K562 (cell line): Measurements from ENCODE around the gene KRT28. TPM values are rescaled to one million over a fixed set of nuclear protein-coding genes. Genes with fewer than 3 reads are reported as not detected.

Experiments used
- ARID1B ChIP-seq: fragments of 450-650 bp; IDR thresholded peaks from 2 replicates; pipeline ENCODE4 v1.6.1; 2016; ENCODE audit warnings: antibody characterized with exemption, mild to moderate bottlenecking, inconsistent platforms
- ATF4 ChIP-seq: fragments of 450-650 bp; formaldehyde crosslinking; IDR thresholded peaks from 2 replicates; pipeline ENCODE4 v1.4.0; 2022; ENCODE audit warnings: mild to moderate bottlenecking, moderate library complexity
- BACH1 ChIP-seq: fragments of 200-800 bp; sonication (Bioruptor generic); IDR thresholded peaks from 2 replicates; pipeline ENCODE4 v1.6.1; 2016; ENCODE audit warnings: missing genetic modification characterization, missing compliant biosample characterization
- BCOR ChIP-seq: fragments of 450-650 bp; IDR thresholded peaks from 2 replicates; pipeline ENCODE4 v1.6.1; 2016
- CBFA2T3 ChIP-seq: fragments of 450-650 bp; IDR thresholded peaks from 2 replicates; pipeline ENCODE4 v1.6.1; 2017
- CBX3 ChIP-seq, 2 experiments: IDR thresholded peaks; 1 replicate in 1 of 2; 2 replicates in 1 of 2; pipeline ENCODE4 v1.6.1; 2012; ENCODE audit warnings: inconsistent platforms in 2 of 2, low read length in 2 of 2, borderline replicate concordance in 1 of 2, control low read depth in 1 of 2
- CHD2 ChIP-seq: IDR thresholded peaks from 2 replicates; pipeline ENCODE4 v1.6.1; 2011; ENCODE audit warnings: low read depth, low read length
- ELF1 ChIP-seq: fragments of 200-800 bp; sonication (Bioruptor generic); IDR thresholded peaks from 2 replicates; pipeline ENCODE4 v1.6.1; 2016; ENCODE audit warnings: missing genetic modification characterization, missing compliant biosample characterization
- ETS1 ChIP-seq: conservative IDR thresholded peaks from 2 replicates; pipeline ENCODE4 v1.6.1; 2011; ENCODE audit warnings: low read depth, mild to moderate bottlenecking, low read length; ENCODE audit not compliant: control insufficient read depth
- FIP1L1 ChIP-seq: fragments of 200-400 bp; formaldehyde crosslinking; IDR thresholded peaks from 2 replicates; pipeline ENCODE4 v1.6.1; 2018; ENCODE audit warnings: mild to moderate bottlenecking, low read depth, low read length; ENCODE audit not compliant: poor library complexity, severe bottlenecking
- FOXP1 ChIP-seq: sonication (generic); formaldehyde crosslinking; IDR thresholded peaks from 2 replicates; pipeline ENCODE4 v1.8.0; 2022; ENCODE audit warnings: mild to moderate bottlenecking, missing genetic modification reagents
- GABPB2 ChIP-seq: fragments of 250-450 bp; sonication (Bioruptor Pico); conservative IDR thresholded peaks from 2 replicates; pipeline ENCODE4 v1.5.1; 2021; ENCODE audit warnings: mild to moderate bottlenecking
- HMGXB4 ChIP-seq: sonication (generic); formaldehyde crosslinking; IDR thresholded peaks from 2 replicates; pipeline ENCODE4 v1.8.1; 2023; ENCODE audit warnings: mild to moderate bottlenecking, missing genetic modification reagents
- HNRNPUL1 ChIP-seq: fragments of 200-400 bp; formaldehyde crosslinking; IDR thresholded peaks from 2 replicates; pipeline ENCODE4 v1.6.1; 2017; ENCODE audit warnings: low read length
- KDM4B ChIP-seq, 2 experiments: fragments of 450-650 bp in 1 of 2; sonication (generic) in 1 of 2; IDR thresholded peaks; 2 replicates each; pipeline ENCODE4 v1.6.1; 2016 to 2017; ENCODE audit warnings: borderline replicate concordance in 2 of 2, antibody characterized with exemption in 1 of 2, low read depth in 1 of 2, mild to moderate bottlenecking in 1 of 2
- KLF13 ChIP-seq: fragments of 450-650 bp; IDR thresholded peaks from 2 replicates; pipeline ENCODE4 v1.6.1; 2016; ENCODE audit warnings: missing genetic modification characterization, low read depth, mild to moderate bottlenecking, missing compliant biosample characterization, moderate library complexity, borderline replicate concordance
- MCM2 ChIP-seq: fragments of 450-650 bp; IDR thresholded peaks from 2 replicates; pipeline ENCODE4 v1.6.1; 2017; ENCODE audit warnings: low read depth, mild to moderate bottlenecking
- MEF2D ChIP-seq: conservative IDR thresholded peaks from 2 replicates; pipeline ENCODE4 v1.6.1; 2016; ENCODE audit warnings: low read depth, missing genetic modification characterization, missing compliant biosample characterization
- NCOA2 ChIP-seq, 2 experiments: fragments of 450-650 bp; IDR thresholded peaks; 2 replicates each; pipeline ENCODE4 v1.6.1; 2018; ENCODE audit warnings: mild to moderate bottlenecking in 2 of 2, moderate library complexity in 1 of 2; ENCODE audit not compliant: partially characterized antibody in 2 of 2
- SIX5 ChIP-seq, 2 experiments: IDR thresholded peaks; 2 replicates each; pipeline ENCODE4 v1.6.1; 2011; ENCODE audit warnings: low read length in 2 of 2, borderline replicate concordance in 1 of 2, low read depth in 1 of 2, mild to moderate bottlenecking in 1 of 2, moderate library complexity in 1 of 2; ENCODE audit not compliant: insufficient read depth in 1 of 2
- SMC3 ChIP-seq: conservative IDR thresholded peaks from 2 replicates; pipeline ENCODE4 v1.6.1; 2011; ENCODE audit warnings: low read depth, low read length, improper control_type of control experiment; ENCODE audit not compliant: insufficient read depth
- TAF9B ChIP-seq: fragments of 450-650 bp; IDR thresholded peaks from 2 replicates; pipeline ENCODE4 v1.6.1; 2018; ENCODE audit warnings: mild to moderate bottlenecking; ENCODE audit not compliant: partially characterized antibody
- TSC22D4 ChIP-seq: fragments of 450-650 bp; IDR thresholded peaks from 2 replicates; pipeline ENCODE4 v1.6.1; 2016; ENCODE audit warnings: missing genetic modification characterization, missing biosample characterization, control low read depth
- U2AF1 ChIP-seq: fragments of 200-400 bp; formaldehyde crosslinking; optimal IDR thresholded peaks from 2 replicates; pipeline ENCODE3; 2017; ENCODE audit warnings: mild to moderate bottlenecking, low read depth, low read length, moderate library complexity
- ZFP1 ChIP-seq: fragments of 450-650 bp; formaldehyde crosslinking; IDR thresholded peaks from 2 replicates; pipeline ENCODE4 v1.4.0; 2020; ENCODE audit warnings: mild to moderate bottlenecking, mixed read lengths
- ZNF146 ChIP-seq: IDR thresholded peaks from one replicate; pipeline ENCODE4 v1.6.1; 2018; ENCODE audit warnings: missing compliant biosample characterization; ENCODE audit not compliant: unreplicated experiment
- ZNF586 ChIP-seq: fragments of 450-650 bp; formaldehyde crosslinking; conservative IDR thresholded peaks from 2 replicates; pipeline ENCODE4 v1.4.0; 2020; ENCODE audit warnings: mild to moderate bottlenecking, moderate library complexity
- polyA plus RNA-seq, 8 experiments: library from polyadenylated mRNA; depleted of rRNA in 4 of 8; stranded (reverse) in 5 of 8; unstranded in 3 of 8; fragments of >200 nt; fragmentation: Nextera tagmentation in 2 of 8; fragmentation: Illumina TruSeq in 1 of 8; extraction: Ambion mirVana in 2 of 8; extraction: Trizol in 1 of 8; gene quantifications; 2 replicates each; pipeline versions ENCODE4 v1.2.1 to v1.2.3, GENCODE V29; 2011 to 2014; ENCODE audit warnings: inconsistent platforms in 1 of 8, missing spikeins in 1 of 8
- total RNA-seq, 7 experiments: library from RNA; depleted of rRNA in 6 of 7; stranded (reverse); fragments of >200 nt in 6 of 7; fragmentation: Illumina TruSeq in 2 of 7; extraction: Trizol in 2 of 7; gene quantifications; 2 replicates each; pipeline versions ENCODE4 v1.2.1 to v1.2.3, GENCODE V29; 2011 to 2021; ENCODE audit warnings: low replicate concordance in 1 of 7

The KRT28 gene
- total and polyA plus RNA-seq, 9 of the 15 experiments (the other 6 are each of a cell fraction or from before 2014, with no cell fraction given) = not detected

GRCh38 chr17:40830085-40830776 is 30.5 kb upstream of the KRT28 start (continued):
- TF ChIP-seq U2AF1 = no peak
- no peak for TF ChIP-seq ZNF586 (CRISPR knock-in tag)
- peak; percentile 39 for TF ChIP-seq CBFA2T3
- no peak for TF ChIP-seq GABPB2 (CRISPR knock-in tag)
- TF ChIP-seq HMGXB4 (CRISPR knock-in tag) = no peak
- TF ChIP-seq MCM2 = no peak
- no peak for TF ChIP-seq NCOA2 (IDR thresholded peaks at IDR 0.05; ENCODE audit: partially characterized antibody in 2 of 2)
- no peak for TF ChIP-seq ATF4
- no peak for TF ChIP-seq BACH1 (tag)
- no peak for TF ChIP-seq SMC3
- TF ChIP-seq TAF9B = no peak
- TF ChIP-seq HNRNPUL1 = no peak
- no peak for TF ChIP-seq KDM4B (IDR thresholded peaks at IDR 0.05; ENCODE audit: borderline replicate concordance in 2 of 2, low read depth in 1 of 2)
- no peak for TF ChIP-seq FOXP1 (CRISPR knock-in tag)
- peak in 1 of 2 experiments; percentile 15; a peak in 1 of 3 replicates for TF ChIP-seq CBX3 (IDR thresholded peaks at IDR 0.05; ENCODE audit: borderline replicate concordance in 1 of 2, low read length in 2 of 2)
- no peak for TF ChIP-seq KLF13 (tag)
- no peak for TF ChIP-seq TSC22D4 (tag)
- TF ChIP-seq CHD2 = no peak
- peak; percentile 100 for TF ChIP-seq ZNF146 (CRISPR knock-in tag)
- no peak for TF ChIP-seq SIX5 (IDR thresholded peaks at IDR 0.05; ENCODE audit: borderline replicate concordance in 1 of 2, insufficient read depth in 1 of 2, low read depth in 1 of 2, low read length in 2 of 2)
- TF ChIP-seq ETS1 = no peak
- peak; percentile 15; the same call in 1 of the 2 replicates for TF ChIP-seq ARID1B
- no peak for TF ChIP-seq FIP1L1
- TF ChIP-seq BCOR = peak; percentile 92
- no peak for TF ChIP-seq ELF1 (tag)
- no peak for TF ChIP-seq MEF2D (tag)
- TF ChIP-seq ZFP1 (CRISPR knock-in tag) = no peak
